MM.1S (cell line): ENCODE results near the gene PDE1A.

Source experiments
- DNase-seq: peaks from one replicate; pipeline ENCODE4 v3.0.0-alpha.2; 2015
- H2AFZ ChIP-seq: fragments of 300-600 bp; sonication (generic); 2 replicates; pipeline ENCODE4 v1.6.0; 2016; ENCODE audit warnings: antibody characterized with exemption, low read length
- H3F3A ChIP-seq: fragments of 300-600 bp; sonication (generic); 2 replicates; pipeline ENCODE4 v1.6.1; 2016; ENCODE audit warnings: mild to moderate bottlenecking, antibody characterized with exemption, low read length, moderate library complexity, mixed read lengths; ENCODE audit not compliant: insufficient read depth
- H3K27ac ChIP-seq: fragments of 300-600 bp; sonication (generic); 2 replicates; pipeline ENCODE4 v1.5.1; 2016; ENCODE audit warnings: mild to moderate bottlenecking, low read length
- H3K27me3 ChIP-seq: fragments of 300-600 bp; sonication (generic); replicated peaks from 2 replicates; pipeline ENCODE4 v1.6.0; 2016; ENCODE audit warnings: low read length; ENCODE audit not compliant: insufficient read depth
- H3K36me3 ChIP-seq: fragments of 300-600 bp; sonication (generic); replicated peaks from 2 replicates; pipeline ENCODE4 v1.6.1; 2016; ENCODE audit warnings: mild to moderate bottlenecking, low read length, mixed read lengths; ENCODE audit not compliant: insufficient read depth
- H3K4me1 ChIP-seq: fragments of 300-600 bp; sonication (generic); 2 replicates; pipeline ENCODE4 v1.6.1; 2016; ENCODE audit warnings: low read length, mixed read lengths
- H3K4me2 ChIP-seq: fragments of 300-600 bp; sonication (generic); 2 replicates; pipeline ENCODE4 v1.6.0; 2016; ENCODE audit warnings: low read depth, low read length
- H3K4me3 ChIP-seq: fragments of 300-600 bp; sonication (generic); 2 replicates; pipeline ENCODE4 v1.5.1; 2016; ENCODE audit warnings: low read length, mixed read lengths
- H3K79me2 ChIP-seq: fragments of 300-600 bp; sonication (generic); 2 replicates; pipeline ENCODE4 v1.6.1; 2016; ENCODE audit warnings: mixed run types, low read length, mixed read lengths
- H3K9ac ChIP-seq: fragments of 300-600 bp; sonication (generic); 2 replicates; pipeline ENCODE4 v1.6.1; 2016; ENCODE audit warnings: low read length, mixed read lengths
- H3K9me2 ChIP-seq: fragments of 300-600 bp; sonication (generic); replicated peaks from 2 replicates; pipeline ENCODE4 v1.6.1; 2016; ENCODE audit warnings: mild to moderate bottlenecking, low read length, mixed read lengths; ENCODE audit not compliant: insufficient read depth
- H3K9me3 ChIP-seq: fragments of 300-600 bp; sonication (generic); replicated peaks from 2 replicates; pipeline ENCODE4 v1.6.1; 2016; ENCODE audit warnings: mild to moderate bottlenecking, low read length, mixed read lengths; ENCODE audit not compliant: insufficient read depth
- H4K20me1 ChIP-seq: fragments of 300-600 bp; sonication (generic); 2 replicates; pipeline ENCODE4 v1.6.1; 2016; ENCODE audit warnings: mild to moderate bottlenecking, low read length, moderate library complexity, mixed read lengths; ENCODE audit not compliant: insufficient read depth
- CTCF ChIP-seq: fragments of 300-600 bp; sonication (generic); IDR thresholded peaks from 2 replicates; pipeline ENCODE4 v1.5.1; 2016; ENCODE audit warnings: antibody characterized with exemption, low read length, mixed read lengths
- EZH2 ChIP-seq: fragments of 300-600 bp; sonication (generic); optimal IDR thresholded peaks from 2 replicates; pipeline ENCODE3; 2017; ENCODE audit warnings: low read depth, mild to moderate bottlenecking, antibody characterized with exemption, low read length, mixed read lengths
- EZH2phosphoT487 ChIP-seq: fragments of 300-600 bp; sonication (generic); IDR thresholded peaks from 2 replicates; pipeline ENCODE4 v1.6.1; 2018; ENCODE audit warnings: antibody characterized with exemption, low read length

The PDE1A gene

GRCh38 chr2:182193291-182193690, 233.5 kb downstream of the PDE1A start:
- Histone ChIP-seq H2AFZ (no peak overlapping the region), H3K4me3 (no peak overlapping the region), H3K79me2 (no peaks in the 10 kb centered on the region), H3K9me3 (no peaks in the 10 kb centered on the region), H3K36me3 (no peaks in the 10 kb centered on the region), H3F3A (no peaks in the 10 kb centered on the region), H3K4me1 (peaks cover 5% of the 10 kb centered on the region), H3K9me2 (no peaks in the 10 kb centered on the region), H3K9ac (no peak overlapping the region), H4K20me1 (no peaks in the 10 kb centered on the region), H3K4me2 (no peak overlapping the region), H3K27ac (no peak overlapping the region), H3K27me3 (no peaks in the 10 kb centered on the region)
- no peak for DNase-seq
- no peak for TF ChIP-seq EZH2phosphoT487
- no peak for TF ChIP-seq EZH2
- no peak for TF ChIP-seq CTCF

- H3F3A ChIP-seq, result no peaks in the 10 kb centered on the region
- no peak overlapping the region for H3K4me2 ChIP-seq
- no peaks in the 10 kb centered on the region for H3K27me3 ChIP-seq
- no peaks in the 10 kb centered on the region for H3K36me3 ChIP-seq
- H3K79me2 ChIP-seq, result no peaks in the 10 kb centered on the region
- no peak for DNase-seq
- no peak overlapping the region for H3K9ac ChIP-seq
- no peaks in the 10 kb centered on the region for H4K20me1 ChIP-seq
- TF ChIP-seq EZH2, result no peak
- no peak overlapping the region for H3K4me3 ChIP-seq
- no peak overlapping the region for H3K27ac ChIP-seq
- H3K9me3 ChIP-seq, result no peaks in the 10 kb centered on the region
- peaks cover 21% of the 10 kb centered on the region for H3K4me1 ChIP-seq
- no peak overlapping the region for H2AFZ ChIP-seq
- no peaks in the 10 kb centered on the region for H3K9me2 ChIP-seq
Measured at GRCh38 chr2:182191061-182191460, 235.8 kb downstream of the PDE1A start.

GRCh38 chr2:182187130-182187529, 239.7 kb downstream of the PDE1A start:
- no peak for DNase-seq
- H3K4me1 ChIP-seq, result peaks cover 21% of the 10 kb centered on the region
- H3K9me2 ChIP-seq, result no peaks in the 10 kb centered on the region
- H3F3A ChIP-seq, result no peaks in the 10 kb centered on the region
- no peaks in the 10 kb centered on the region for H3K36me3 ChIP-seq
- H3K4me2 ChIP-seq, result no peak overlapping the region
- H3K9me3 ChIP-seq, result no peaks in the 10 kb centered on the region
- H3K9ac ChIP-seq, result no peak overlapping the region
- H4K20me1 ChIP-seq, result no peaks in the 10 kb centered on the region
- no peak overlapping the region for H2AFZ ChIP-seq
- H3K4me3 ChIP-seq, result no peak overlapping the region
- H3K27me3 ChIP-seq, result no peaks in the 10 kb centered on the region
- no peak overlapping the region for H3K27ac ChIP-seq
- H3K79me2 ChIP-seq, result no peaks in the 10 kb centered on the region
- TF ChIP-seq EZH2phosphoT487 (no peak), EZH2 (no peak), CTCF (no peak)

- Histone ChIP-seq H3K79me2 (no peaks in the 10 kb centered on the region), H2AFZ (0 out of 2 replicates have a peak overlapping the region, but pooled peaks have one; percentile 4), H3K9me3 (no peaks in the 10 kb centered on the region), H3K4me3 (no peak overlapping the region), H3K27me3 (no peaks in the 10 kb centered on the region), H3K36me3 (no peaks in the 10 kb centered on the region), H3K27ac (no peak overlapping the region), H3F3A (no peaks in the 10 kb centered on the region), H4K20me1 (no peaks in the 10 kb centered on the region), H3K9ac (no peak overlapping the region), H3K4me1 (peaks cover 21% of the 10 kb centered on the region), H3K4me2 (no peak overlapping the region), H3K9me2 (no peaks in the 10 kb centered on the region)
- TF ChIP-seq EZH2phosphoT487 (no peak), CTCF (peak; percentile 82)
- DNase-seq, result peak; percentile 75
Measured at GRCh38 chr2:182186132-182186735, 240.6 kb downstream of the PDE1A start.
